HL-60 (cell line): ENCODE data around the gene MAP4K4.

ENCODE experiments used
- CTCF ChIP-seq: IDR thresholded peaks from one replicate; pipeline ENCODE4 v1.5.1; 2011; ENCODE audit warnings: low read length, control low read depth, inconsistent platforms; ENCODE audit not compliant: insufficient read depth
- GABPA ChIP-seq: IDR thresholded peaks from 2 replicates; pipeline ENCODE4 v1.6.1; 2012; ENCODE audit warnings: low read depth
- POLR2AphosphoS5 ChIP-seq: IDR thresholded peaks from 2 replicates; pipeline ENCODE4 v1.6.1; 2012; ENCODE audit warnings: low read depth
- REST ChIP-seq: IDR thresholded peaks from 2 replicates; pipeline ENCODE4 v1.6.1; 2012; ENCODE audit warnings: low read depth; ENCODE audit not compliant: insufficient replicate concordance
- SPI1 ChIP-seq: IDR thresholded peaks from 2 replicates; pipeline ENCODE4 v1.6.1; 2012; ENCODE audit warnings: low read depth, mild to moderate bottlenecking, borderline replicate concordance

GRCh38 chr2:101725038-101725437 lies 27.5 kb downstream of the MAP4K4 start:
- TF ChIP-seq CTCF: no peak
- TF ChIP-seq POLR2AphosphoS5: no peak
- TF ChIP-seq REST: no peak
- no peak for TF ChIP-seq SPI1
- TF ChIP-seq GABPA: no peak
